GM06990 (cell line): ENCODE measurements around the gene JOSD1.
"Not testable (repeated sequence)": the region's sequence is repeated elsewhere in the genome, so short reads cannot be mapped to it uniquely, and the experiment has no call there.

Experiments
- DNase-seq: peaks from one replicate; pipeline ENCODE4 v3.0.0-alpha.2; 2011; ENCODE audit not compliant: insufficient read length; ENCODE audit errors: extremely low read depth
- H3K27me3 ChIP-seq: replicated peaks from 2 replicates; pipeline ENCODE4 v1.6.0; 2011; ENCODE audit warnings: low read length; ENCODE audit not compliant: control insufficient read depth, insufficient read depth
- H3K36me3 ChIP-seq: 2 replicates; pipeline ENCODE4 v1.5.1; 2011; ENCODE audit warnings: low read length; ENCODE audit not compliant: control insufficient read depth, insufficient read depth
- H3K4me3 ChIP-seq: replicated peaks from 2 replicates; pipeline ENCODE4 v1.5.1; 2011; ENCODE audit warnings: low read depth, mild to moderate bottlenecking, control low read depth, low read length
- CTCF ChIP-seq: IDR thresholded peaks from 2 replicates; pipeline ENCODE4 v1.5.1; 2011; ENCODE audit warnings: low read length, control low read depth, mild to moderate bottlenecking, inconsistent platforms; ENCODE audit not compliant: insufficient read depth, poor library complexity, severe bottlenecking

The JOSD1 gene

GRCh38 chr22:38645430-38645829, 55.3 kb downstream of the JOSD1 start:
- no peak for DNase-seq
- H3K36me3 ChIP-seq: no peaks in the 10 kb centered on the region
- no peak for TF ChIP-seq CTCF

GRCh38 chr22:38644245-38644644, 56.5 kb downstream of the JOSD1 start:
- H3K36me3 ChIP-seq, H3K4me3 ChIP-seq, DNase-seq, H3K27me3 ChIP-seq: not testable (repeated sequence)

More at GRCh38 chr22:38645430-38645829, 55.3 kb downstream of the JOSD1 start:
- Histone ChIP-seq H3K27me3 (no peaks in the 10 kb centered on the region), H3K4me3 (no peak overlapping the region)

- TF ChIP-seq CTCF: no peak
Measured at GRCh38 chr22:38641476-38642040, 59.2 kb downstream of the JOSD1 start.

GRCh38 chr22:38638728-38639127, 62.0 kb downstream of the JOSD1 start:
- TF ChIP-seq CTCF: no peak
- no peak for DNase-seq
- no peaks in the 10 kb centered on the region for H3K27me3 ChIP-seq

More at GRCh38 chr22:38641476-38642040, 59.2 kb downstream of the JOSD1 start:
- DNase-seq: no peak
- Histone ChIP-seq H3K27me3 (no peaks in the 10 kb centered on the region), H3K4me3 (no peak overlapping the region), H3K36me3 (no peaks in the 10 kb centered on the region)

GRCh38 chr22:38638216-38638615, 62.5 kb downstream of the JOSD1 start:
- Histone ChIP-seq H3K27me3 (no peaks in the 10 kb centered on the region), H3K4me3 (no peak overlapping the region), H3K36me3 (no peaks in the 10 kb centered on the region)
- TF ChIP-seq CTCF: no peak
- DNase-seq: no peak

More at GRCh38 chr22:38638728-38639127, 62.0 kb downstream of the JOSD1 start:
- Histone ChIP-seq H3K4me3 (no peak overlapping the region), H3K36me3 (no peaks in the 10 kb centered on the region)
